ENCODE measurements around the gene SP6.

Gene SP6

DNA sequence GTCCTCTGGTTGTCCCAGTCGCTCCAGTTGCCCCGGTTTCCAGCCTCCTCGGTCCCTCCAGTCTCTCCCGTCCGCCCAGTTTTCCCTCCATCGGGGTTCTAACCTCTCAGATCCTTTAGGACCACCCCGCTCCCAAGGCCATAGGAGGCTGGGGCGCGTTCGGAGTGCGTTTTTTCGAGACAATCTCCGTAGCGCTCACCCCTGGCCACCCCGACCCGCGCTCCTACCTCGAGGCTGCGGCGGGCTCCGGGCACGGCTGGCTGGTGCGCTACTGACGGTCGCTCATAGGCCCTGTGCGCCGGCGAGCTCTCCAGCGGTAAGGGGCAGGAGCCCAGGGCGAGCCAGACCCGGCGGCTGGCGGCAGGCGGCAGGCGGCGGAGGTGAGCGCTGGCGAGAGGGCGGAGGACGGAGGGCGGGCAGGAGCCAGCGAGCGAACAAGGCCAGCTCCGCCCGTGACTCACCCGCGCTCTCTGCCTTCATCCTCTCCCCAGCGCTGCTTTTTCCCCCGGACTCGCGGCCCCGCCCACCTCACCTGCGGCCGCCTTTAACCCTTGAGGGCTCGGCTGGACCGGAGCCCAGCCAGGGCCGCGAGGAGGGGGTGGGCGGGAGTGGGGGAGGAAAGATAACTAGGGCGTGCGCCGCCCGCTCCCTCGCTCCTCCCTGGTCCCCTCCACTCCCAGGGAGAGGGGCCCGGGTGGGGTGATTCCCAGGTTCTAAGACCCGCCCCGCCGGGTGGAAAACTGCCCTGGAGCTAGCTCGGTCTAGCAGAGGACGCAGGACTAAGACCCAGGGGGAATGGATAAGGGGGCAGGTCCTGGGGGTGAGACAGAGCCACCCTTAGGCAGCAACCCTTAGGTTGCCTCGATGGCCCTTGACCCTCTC is at the start of gene SP6:
Gene SP6 (minus strand): TSS at position 472 of the 882 bp plus-strand sequence. CDS start 2,734 bp downstream, outside the sequence.
- peak; percentile 30 for DNase-seq (ENCODE audit: low read depth)

DNA sequence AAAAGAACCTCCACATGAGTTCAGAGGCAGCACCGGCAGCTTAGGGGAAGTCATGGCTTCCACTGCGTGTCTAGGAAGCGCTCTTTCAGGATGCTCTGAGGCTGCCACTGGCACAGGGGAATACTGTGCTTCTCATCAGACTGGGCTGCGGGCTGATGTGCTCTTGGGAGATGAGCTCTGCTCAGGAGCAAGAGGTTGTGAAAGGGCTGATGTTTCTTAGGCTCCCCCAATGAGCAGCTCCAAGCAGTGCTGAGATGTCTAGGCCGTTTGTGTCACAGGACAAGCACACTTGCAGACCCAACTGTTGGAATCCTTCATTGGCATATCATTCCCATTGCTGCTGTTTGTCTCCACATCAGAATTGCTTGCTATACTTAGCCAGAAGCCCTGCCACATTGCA is 48.7 kb upstream of the SP6 start:
- DNase-seq (ENCODE audit: low read depth): no peak

DNA sequence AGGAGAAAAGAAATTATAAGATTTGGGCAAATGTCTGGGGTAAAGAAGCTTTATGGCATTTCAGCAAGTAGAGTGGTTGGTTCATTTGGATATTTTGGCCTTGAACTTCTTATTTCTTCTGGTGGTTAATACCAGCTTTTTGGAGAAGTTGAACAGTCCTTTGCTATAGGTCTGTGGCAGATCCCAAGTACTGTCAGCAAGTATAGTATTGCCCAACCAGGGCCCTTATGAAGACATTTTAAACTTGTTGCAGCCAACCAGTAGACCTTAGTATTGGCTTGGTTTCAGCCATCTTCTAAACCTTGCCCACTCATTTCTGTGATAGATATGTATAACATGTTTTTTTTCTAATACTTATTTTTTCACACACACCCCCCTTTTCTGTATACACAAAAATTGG is 47.3 kb upstream of the SP6 start:
- no peak for DNase-seq (ENCODE audit: low read depth)

DNA sequence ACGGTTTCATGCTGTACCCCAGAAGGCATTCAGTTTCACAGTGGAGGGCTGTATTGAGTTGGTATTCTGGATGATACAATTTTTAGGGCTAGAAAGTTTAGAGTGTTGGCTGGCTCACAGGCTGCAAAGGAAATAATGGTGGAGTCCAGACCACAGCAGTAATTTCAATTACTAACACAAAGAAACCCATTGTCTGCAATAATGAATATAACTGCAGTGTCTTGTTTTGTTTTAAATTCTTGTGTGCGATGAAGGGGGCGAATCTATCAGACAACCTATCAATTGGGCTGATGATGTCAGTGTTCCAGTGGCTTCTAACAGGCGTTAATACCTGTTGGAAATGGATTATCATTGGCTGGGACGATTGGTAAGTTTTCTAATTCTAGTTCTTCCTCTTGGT is 46.6 kb upstream of the SP6 start:
- DNase-seq (ENCODE audit: low read depth): no peak

DNA sequence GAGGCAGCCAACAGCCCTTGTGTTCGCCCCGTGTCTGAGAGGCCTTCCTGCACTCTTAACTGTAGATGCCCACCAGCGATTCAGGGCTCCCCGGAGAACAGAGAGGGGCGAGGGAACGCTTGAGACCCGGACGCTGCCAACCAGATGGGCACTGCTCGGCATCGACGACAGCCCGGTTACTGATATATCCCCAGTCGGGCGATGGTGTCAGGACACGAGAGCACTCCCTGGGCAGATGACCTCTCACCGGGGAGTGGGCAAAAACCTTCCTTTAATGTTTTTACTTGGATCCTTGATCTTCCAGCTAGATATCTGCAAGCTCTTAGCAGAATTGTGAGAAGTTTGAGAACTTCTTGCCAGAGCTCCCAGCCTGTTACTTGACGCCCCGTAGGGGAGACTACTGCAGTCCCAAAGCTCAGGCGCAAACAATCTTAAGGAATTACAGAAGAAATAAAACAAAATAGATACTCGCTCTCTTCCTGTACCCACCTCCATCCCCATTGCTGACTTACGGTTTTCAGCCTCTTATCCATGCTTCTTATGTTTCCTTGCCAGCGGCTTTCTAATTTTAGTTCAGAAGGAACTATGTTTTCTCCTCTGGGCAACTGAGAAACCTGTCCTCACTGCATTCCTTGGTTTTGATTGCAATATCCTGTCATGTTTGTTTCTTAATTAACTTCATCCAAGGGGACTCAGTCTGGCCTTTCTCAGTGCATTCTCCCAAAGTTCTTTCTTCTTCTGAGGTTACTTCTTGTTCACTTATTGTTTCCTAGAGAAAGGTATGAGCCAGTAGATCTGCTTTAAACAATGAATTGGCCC is 45.9 kb upstream of the SP6 start:
- no peak for DNase-seq (ENCODE audit: low read depth)

DNA sequence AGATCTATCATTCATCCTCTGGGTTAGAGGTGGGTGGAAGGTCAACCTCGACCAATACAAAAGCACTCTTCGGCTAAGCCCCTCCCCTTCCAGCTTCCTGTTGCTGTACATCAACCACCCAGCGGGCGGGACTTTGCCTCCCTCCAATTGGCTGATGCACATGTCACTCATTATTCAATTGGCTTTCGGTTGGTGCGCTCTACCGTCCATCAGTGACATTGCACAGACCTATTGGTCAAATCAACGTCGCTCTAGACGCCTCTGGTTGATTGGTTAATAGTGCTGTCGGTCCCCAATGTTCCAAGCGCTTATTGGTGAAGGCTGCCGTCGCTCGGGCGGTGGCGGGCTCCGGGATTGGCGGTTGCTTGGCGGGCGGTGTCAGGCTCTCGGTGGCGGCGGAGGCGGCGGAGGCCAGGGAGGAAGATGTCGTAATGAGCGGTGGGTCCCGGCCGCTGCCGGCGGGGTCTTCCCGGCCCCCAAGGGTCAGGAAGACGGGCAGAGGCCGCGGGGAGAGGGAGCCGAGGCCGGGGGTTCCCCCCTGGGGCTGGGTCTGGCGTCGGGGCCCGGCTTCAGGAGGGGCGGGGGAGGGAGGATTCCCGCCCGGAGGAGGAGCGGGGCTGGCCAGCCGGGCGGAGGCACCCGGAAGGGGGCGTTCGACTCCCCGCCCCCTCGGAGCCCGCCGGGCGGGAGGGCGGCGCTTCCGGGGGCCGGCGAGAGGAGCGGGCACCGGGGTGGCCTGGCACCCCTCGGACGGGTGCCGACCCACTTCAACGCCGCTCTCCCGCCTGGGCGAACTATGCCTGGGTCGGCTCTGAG is 45.1 kb upstream of the SP6 start, which contains the start of gene SP2:
Gene SP2 (plus strand): TSS at position 381 of the 816 bp plus-strand sequence. CDS start 51 bp downstream, at position 432.
- DNase-seq (ENCODE audit: low read depth): peak; percentile 97

DNA sequence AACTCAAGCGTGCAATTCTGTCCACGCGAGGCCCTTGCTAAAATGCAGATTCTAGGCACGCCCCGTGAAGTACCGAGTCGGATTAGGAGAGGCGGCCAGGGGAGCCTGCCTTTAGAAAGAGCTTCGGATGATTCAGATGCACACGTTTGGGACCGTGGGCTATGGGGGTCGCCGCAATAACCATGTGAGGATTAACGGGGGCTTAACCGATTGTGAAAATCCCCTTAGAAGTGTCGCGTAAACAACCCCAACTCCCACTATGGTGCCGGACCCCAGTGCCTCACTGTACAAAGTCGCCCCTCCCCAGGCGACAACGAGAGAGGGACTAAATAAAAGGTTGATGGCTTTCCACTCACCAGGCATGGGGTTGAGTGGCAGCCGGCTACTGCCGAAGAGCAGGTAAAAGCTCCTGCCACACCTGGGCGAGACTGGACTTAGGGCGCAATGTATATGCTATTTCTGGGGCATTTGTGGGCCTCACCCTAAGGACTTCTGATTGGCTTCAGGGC is 44.4 kb upstream of the SP6 start:
- DNase-seq (ENCODE audit: low read depth): no peak

DNA sequence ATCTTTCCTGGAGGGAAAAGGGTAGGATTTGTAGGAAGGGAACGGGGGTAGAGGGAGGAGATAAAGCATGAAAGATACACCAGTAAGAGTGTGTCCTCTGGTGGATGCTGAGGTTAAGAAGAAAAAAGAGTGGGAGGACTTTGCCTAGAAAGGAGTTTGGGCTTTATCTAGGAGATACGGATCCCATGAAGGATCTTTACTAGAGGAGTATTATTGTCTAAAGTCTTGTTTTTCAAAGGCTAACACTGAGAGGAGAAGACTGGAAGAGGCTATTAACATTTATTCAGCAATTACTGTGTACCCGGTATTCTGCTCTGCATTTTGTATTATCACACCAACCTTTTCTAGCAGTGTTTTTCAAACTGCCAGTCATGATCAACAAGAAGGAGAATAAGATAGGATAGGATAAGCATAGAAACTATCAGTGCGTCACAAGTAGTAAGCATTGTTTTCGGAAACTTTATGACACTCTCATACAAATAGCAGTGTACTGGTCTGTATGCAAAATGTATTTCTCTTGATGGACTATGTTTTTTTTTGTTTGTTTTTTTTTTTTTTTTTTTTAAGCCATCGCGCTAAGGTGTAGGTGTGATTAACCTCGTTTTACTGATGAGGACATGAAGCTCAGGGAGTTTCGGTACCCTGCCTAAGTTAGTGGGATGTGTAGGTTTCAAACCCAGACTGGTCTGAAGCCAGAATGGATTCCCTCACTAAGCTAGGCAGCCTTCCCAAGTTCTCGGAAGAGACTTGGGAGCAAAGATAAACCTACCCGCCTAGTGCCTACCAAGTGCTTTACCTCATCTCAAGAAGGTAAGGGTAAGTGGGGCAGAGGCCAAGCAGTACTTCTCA is 43.8 kb upstream of the SP6 start:
- DNase-seq (ENCODE audit: low read depth): no peak

DNA sequence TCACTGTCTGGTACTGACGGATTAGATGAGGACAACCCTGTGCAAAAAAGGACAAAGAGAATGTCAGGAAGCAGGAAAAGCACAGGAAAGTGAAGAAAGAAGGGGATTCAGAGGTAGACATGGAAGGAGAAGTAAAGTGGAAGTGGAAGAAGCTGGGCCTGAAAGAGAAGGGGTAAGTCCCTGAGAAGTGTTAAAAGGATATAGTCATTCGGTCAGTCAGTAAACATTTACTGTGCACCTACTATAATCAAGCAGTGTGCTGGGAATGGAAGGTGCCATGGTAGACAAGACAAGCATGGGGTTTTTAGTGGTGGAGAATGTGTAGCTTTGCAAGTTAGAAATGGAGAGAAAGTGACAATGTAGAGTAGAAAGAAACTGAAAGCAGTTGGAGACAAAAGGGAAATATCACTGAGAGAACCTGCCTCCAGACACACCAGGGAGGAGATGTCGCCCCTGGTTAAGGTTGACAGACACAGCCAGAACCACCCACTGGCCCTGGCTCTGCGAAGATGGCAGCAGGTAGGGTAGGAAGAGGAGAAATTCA is 40.7 kb upstream of the SP6 start:
- DNase-seq (ENCODE audit: low read depth): no peak

DNA sequence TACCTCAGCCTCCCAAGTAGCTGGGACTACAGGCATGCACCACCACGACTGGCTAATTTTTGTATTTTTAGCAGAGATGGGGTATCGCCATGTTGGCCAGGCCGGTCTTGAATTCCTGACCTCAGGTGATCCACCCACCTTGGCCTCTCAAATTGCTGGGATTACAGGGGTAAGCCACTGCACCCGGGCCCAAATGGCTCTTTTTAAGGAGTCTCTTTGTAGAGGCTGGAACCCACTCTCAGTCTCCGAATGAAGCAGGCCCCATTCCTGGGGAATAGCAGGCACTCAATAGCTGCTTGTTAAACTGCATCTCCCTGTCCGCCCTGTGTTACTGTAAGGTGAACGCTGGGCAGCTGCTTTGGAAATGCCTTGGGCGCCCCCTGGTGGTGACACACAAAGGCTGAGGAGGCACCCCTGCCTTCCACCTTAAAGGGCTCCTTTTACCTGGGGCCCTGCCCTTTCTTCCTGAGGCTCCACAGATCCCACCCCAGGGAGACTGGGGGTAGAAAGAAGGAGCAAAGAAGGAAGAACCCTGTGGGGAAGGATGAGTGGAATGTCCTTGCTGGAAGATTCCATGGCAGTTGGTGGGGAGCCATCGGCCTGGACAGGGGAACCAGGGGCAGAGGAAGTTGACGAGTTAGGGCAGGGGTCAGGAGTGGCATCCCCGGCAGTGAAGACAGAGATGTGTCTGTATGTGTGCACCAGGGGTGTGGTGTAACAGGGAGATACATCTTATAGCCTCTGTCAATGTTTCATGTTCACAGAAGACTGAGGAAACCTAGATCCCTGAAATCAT is 39.0 kb upstream of the SP6 start:
- peak; percentile 71 for DNase-seq (ENCODE audit: low read depth)

DNA sequence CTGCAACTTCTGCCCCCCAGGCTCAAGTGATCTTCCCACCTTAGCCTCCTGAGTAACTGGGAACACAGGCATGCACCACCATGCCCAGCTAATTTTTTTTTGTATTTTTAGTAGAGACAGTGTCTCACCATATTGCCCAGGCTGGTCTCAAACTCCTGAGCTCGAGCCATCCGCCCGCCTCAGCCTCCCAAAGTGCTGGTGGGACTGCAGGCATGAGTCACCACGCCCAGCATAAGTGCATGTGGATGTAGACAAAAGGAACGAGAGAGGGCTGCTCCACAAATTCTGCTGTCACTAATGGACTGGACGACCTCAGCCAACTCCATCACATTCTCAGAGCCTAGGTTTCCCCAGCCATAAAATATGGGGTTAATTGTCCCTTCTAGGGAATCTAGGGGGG is 37.3 kb upstream of the SP6 start:
- no peak for DNase-seq (ENCODE audit: low read depth)

DNA sequence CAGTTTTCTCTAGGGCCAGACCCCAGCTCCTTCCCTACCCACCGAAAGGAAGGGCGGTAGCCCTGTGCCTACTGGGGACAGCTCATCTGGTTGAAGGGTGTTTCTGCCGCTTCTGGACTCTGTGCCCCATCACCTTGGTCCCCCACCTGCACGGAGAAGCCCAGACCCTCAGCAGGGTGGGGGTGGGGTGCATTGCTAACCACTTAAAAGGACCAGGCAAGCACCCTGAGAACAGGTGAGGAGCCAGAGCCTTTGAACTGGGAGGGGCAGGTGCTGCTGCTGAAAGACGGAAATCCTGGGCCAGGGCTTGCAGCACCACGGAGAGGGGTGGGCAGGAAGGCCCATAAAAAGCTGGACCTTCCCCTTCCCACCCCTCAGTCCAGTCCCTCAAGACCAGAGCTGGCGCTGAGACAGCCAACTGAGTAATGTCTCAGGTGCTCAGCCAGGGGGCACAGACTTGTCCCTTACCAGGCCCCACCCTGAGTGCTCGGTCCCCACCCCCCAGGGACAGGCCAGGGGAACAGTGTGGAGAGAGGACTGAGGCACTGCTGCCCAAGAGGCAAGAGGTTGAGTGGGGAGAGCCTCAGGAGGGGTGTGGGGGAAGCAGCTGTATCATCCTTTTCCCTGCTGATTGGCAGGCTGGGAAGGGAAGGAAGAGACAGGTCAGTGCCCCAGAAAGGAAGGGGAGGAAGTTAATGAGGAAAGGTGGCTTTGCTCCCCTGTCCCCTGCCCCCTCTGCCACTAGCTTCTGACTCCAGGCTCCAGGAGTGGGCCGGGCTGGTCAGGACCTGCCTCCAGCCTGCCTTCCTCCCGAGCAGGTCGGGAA is 34.2 kb upstream of the SP6 start:
- DNase-seq (ENCODE audit: low read depth): no peak

DNA sequence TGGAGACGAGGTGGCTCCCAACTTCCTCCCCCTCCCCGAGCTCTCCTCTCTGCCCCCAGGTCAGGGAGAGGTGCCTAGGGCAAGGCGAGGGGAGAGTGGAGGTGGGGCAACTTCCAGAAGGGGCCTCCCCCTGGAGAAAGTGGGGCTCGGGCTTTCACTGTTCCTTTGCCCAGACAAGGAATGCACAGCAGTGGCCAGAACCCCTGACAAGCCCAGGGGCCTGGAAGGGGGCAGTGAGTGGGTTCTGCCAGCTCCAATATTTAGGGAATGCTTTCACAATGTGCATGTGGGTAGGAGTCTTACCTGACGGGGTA is 33.4 kb upstream of the SP6 start:
- DNase-seq (ENCODE audit: low read depth): no peak

DNA sequence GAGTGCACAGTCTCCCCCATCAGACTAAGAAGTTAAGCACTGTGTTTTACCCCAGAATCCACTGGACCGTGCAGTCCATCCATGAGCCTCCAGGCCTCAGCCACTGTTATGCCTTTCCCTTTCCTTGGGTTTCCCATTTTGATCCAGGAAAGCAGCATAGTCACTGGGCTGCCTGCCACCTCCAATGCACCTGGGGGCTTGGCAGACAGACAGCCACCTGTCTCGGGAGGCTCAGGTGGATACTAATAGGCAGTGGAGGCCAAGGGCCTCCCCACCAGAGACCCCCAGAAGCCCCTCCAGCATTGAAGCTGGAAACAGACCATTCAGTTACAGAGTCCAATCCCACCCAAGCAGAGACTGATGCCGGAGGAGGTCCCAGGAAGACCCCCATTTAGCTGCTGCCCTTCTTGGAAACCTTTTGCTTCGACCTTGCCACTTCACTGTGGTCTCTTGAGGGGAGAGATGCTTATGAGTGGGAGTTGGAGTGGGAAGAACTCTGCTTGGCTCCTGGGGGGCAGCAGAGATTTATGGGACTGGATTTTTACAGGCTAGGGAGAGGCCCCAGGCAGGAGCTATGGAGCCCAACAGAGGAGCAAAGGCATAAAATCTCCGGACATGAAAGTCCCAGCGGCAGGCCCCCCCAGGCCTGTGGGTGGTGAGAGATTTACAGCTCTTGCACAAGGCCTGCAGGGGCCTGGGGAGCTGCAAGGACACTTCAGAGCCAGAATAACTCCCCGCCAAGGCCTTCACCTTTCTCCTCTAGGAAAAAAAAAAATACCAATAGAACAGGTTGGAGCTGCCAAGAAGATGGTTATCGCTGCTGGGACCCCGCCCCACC is 32.8 kb upstream of the SP6 start:
- DNase-seq (ENCODE audit: low read depth): no peak

DNA sequence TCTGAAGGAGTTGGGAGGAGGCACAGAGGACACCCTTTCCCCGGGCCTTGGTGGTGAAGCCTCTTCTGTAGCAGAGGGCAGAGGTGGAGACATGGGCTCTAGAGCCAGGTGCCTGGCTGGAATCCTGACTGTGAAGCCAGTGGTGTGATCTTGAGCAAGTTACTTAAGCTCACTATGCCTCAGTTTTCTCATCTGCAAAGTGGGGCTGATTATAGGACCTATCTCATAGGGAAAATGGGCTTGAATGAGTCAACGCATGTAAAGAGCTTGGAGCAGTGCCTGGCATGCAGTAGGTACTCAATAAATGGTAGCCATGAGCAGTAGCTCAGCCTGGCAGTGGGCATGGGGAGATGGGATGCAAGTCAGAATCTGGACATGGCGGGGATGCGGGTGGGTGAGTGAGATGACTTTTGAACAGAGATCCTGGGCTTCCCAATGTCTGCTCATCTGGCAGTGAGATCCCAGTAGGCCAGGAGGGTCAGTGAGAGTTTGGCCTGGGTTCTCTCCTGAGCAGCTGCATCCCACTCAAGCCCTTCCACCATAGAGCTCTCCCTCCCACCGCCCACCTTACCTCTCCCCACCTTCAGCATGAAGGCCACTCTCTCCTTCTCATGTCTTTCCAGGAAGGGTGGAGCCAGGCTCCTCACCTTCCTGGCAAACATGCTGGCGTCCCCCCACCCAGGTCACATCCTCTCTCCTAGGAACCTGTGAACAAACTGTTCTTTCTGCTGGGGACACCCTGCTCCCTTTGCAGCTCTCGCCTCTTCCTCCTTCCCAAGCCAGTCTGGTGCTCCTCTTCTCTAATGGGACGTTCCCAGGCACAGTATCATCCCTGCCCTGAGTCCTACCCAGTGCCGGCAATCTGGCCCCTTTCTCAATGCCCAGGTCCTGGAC is 32.0 kb upstream of the SP6 start:
- no peak for DNase-seq (ENCODE audit: low read depth)

DNA sequence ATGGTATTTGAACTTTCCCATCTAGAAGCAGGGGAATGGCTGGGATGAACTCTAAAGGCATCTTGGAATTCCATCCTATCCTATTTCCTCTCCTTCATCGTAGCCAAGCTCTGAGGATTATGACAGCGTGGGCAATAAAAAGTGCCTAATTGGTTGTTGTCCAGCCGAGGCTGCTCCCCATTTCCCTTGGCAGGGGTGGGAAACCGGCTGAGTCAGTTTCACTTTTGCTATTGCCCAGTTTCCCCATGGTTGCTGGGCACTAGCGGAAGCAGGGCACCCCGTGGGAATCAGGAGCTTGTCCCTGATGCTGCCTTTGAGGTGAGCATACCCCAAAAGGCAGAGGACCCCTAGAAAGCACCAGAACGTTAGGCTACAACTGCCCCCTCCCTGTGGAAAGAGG is 31.3 kb upstream of the SP6 start:
- no peak for DNase-seq (ENCODE audit: low read depth)

DNA sequence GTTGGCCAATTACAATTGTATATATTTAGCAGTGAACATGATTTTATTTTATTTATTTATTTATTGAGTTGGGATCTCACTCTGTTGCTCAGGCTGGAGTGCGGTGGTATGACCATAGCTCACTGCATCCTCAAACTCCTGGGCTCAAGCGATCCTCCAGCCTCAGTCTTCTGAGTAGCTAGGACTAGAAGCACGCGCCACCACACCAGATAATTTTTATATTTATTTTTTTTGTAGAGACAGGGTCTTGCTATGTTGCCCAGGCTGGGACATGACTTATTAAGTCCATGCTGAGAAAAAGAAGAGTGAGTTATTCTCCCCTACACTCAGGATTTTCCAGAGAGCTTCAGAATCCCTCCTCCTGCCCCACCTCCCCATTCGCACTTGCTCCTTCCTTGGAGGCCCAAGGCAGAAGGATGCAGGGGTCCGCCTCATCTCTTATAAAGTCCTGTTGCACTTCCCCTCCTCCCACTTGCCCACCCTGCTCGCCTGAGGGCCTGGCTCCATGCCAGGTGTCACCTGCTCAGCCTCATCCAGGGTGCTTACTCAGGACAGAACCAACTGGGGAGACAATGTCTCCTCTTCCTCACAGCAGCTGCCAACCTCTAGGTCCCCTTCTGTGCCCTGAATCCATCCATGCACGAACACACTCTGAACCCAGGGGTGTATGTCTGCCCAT is 29.0 kb upstream of the SP6 start:
- no peak for DNase-seq (ENCODE audit: low read depth)

Measured in T-helper 22 cell (primary cell).